Liver (tissue), 9 donors: Measurements from ENCODE around the gene ARHGAP10. TPM values are rescaled to one million over a fixed set of nuclear protein-coding genes. Genes with fewer than 3 reads are reported as not detected.

Source experiments
- DNase-seq: peaks from one replicate; pipeline ENCODE4 v3.0.0-alpha.2; 2017; ENCODE audit warnings: low spot score
- H3K27ac ChIP-seq, 2 donors: one replicate each; pipeline ENCODE4 v1.7.0; 2013; ENCODE audit warnings: inconsistent platforms in 2 of 2, low read length in 2 of 2, control low read depth in 1 of 2, low read depth in 1 of 2, mild to moderate bottlenecking in 1 of 2
- H3K27me3 ChIP-seq, 4 donors: one replicate each; pipeline versions ENCODE4 v1.6.1 to v1.7.0; 2013; ENCODE audit warnings: low read length in 3 of 4, inconsistent platforms in 1 of 4, mild to moderate bottlenecking in 1 of 4, moderate library complexity in 1 of 4; ENCODE audit not compliant: control insufficient read depth in 4 of 4, insufficient read depth in 4 of 4
- H3K36me3 ChIP-seq, 4 donors: one replicate each; pipeline versions ENCODE4 v1.6.1 to v1.7.0; 2013; ENCODE audit warnings: low read length in 3 of 4, mild to moderate bottlenecking in 3 of 4, low read depth in 1 of 4, moderate library complexity in 1 of 4; ENCODE audit not compliant: control insufficient read depth in 4 of 4, insufficient read depth in 3 of 4
- H3K4me1 ChIP-seq, 4 donors: one replicate each; pipeline versions ENCODE4 v1.6.1 to v1.7.0; 2013; ENCODE audit warnings: low read length in 3 of 4, mild to moderate bottlenecking in 3 of 4, moderate library complexity in 1 of 4; ENCODE audit not compliant: control insufficient read depth in 4 of 4, insufficient read depth in 4 of 4
- H3K4me3 ChIP-seq, 3 donors: one replicate each; pipeline versions ENCODE4 v1.6.1 to v1.7.0; 2013; ENCODE audit warnings: low read length in 3 of 3, control low read depth in 1 of 3, low read depth in 1 of 3, mild to moderate bottlenecking in 1 of 3
- H3K9ac ChIP-seq, 2 donors: one replicate each; pipeline ENCODE4 v1.7.0; 2013; ENCODE audit warnings: low read length in 2 of 2, mild to moderate bottlenecking in 2 of 2, moderate library complexity in 2 of 2, control low read depth in 1 of 2, low read depth in 1 of 2
- H3K9me3 ChIP-seq, 4 donors: one replicate each; pipeline versions ENCODE4 v1.6.1 to v1.7.0; 2013; ENCODE audit warnings: low read length in 3 of 4; ENCODE audit not compliant: control insufficient read depth in 4 of 4
- ATF3 ChIP-seq: IDR thresholded peaks from 2 replicates; pipeline ENCODE4 v1.6.1; 2016; ENCODE audit warnings: antibody characterized with exemption
- EGR1 ChIP-seq, 2 donors: IDR thresholded peaks; 2 replicates each; pipeline ENCODE4 v1.6.1; 2016 to 2018; ENCODE audit warnings: antibody characterized with exemption in 2 of 2, low read depth in 2 of 2
- FOXA1 ChIP-seq: IDR thresholded peaks from 2 replicates; pipeline ENCODE4 v1.6.1; 2016; ENCODE audit warnings: antibody characterized with exemption
- FOXA2 ChIP-seq: IDR thresholded peaks from 2 replicates; pipeline ENCODE4 v1.6.1; 2016; ENCODE audit warnings: antibody characterized with exemption
- GABPA ChIP-seq, 2 donors: IDR thresholded peaks in 1 of 2; conservative IDR thresholded peaks in 1 of 2; 2 replicates each; pipeline ENCODE4 v1.6.1; 2016; ENCODE audit warnings: antibody characterized with exemption in 2 of 2, mild to moderate bottlenecking in 1 of 2, moderate library complexity in 1 of 2
- JUND ChIP-seq, 2 donors: IDR thresholded peaks; 2 replicates each; pipeline ENCODE4 v1.6.1; 2016; ENCODE audit warnings: antibody characterized with exemption in 2 of 2
- MAX ChIP-seq: IDR thresholded peaks from 2 replicates; pipeline ENCODE4 v1.6.1; 2016; ENCODE audit warnings: antibody characterized with exemption
- NR2F2 ChIP-seq: IDR thresholded peaks from 2 replicates; pipeline ENCODE4 v1.6.1; 2016; ENCODE audit warnings: antibody characterized with exemption
- RAD21 ChIP-seq, 2 donors: IDR thresholded peaks; 2 replicates each; pipeline ENCODE4 v1.6.1; 2016; ENCODE audit warnings: antibody characterized with exemption in 2 of 2, mild to moderate bottlenecking in 2 of 2
- RXRA ChIP-seq, 2 donors: IDR thresholded peaks; 2 replicates each; pipeline ENCODE4 v1.6.1; 2017 to 2018; ENCODE audit warnings: antibody characterized with exemption in 2 of 2, mild to moderate bottlenecking in 1 of 2
- YY1 ChIP-seq: IDR thresholded peaks from 2 replicates; pipeline ENCODE4 v1.6.1; 2016; ENCODE audit warnings: antibody characterized with exemption, mild to moderate bottlenecking
- ZBTB33 ChIP-seq: IDR thresholded peaks from 2 replicates; pipeline ENCODE4 v1.6.1; 2016; ENCODE audit warnings: antibody characterized with exemption
- WGBS: extraction: QIAGEN DNeasy Blood & Tissue Kit; methylation state at CpG from one replicate; pipeline ENCODE4 v1.1.7; 2013; 5-methylcytosine and 5-hydroxymethylcytosine counted together
- polyA plus RNA-seq, 2 donors: library from polyadenylated mRNA; stranded (reverse) in 1 of 2; unstranded in 1 of 2; fragments of 200-250 nt in 1 of 2; fragments of >200 nt in 1 of 2; fragmentation: Nextera tagmentation in 1 of 2; extraction: Ambion mirVana in 1 of 2; gene quantifications; one replicate each; pipeline versions ENCODE4 v1.2.1 to v1.2.3, GENCODE V29; 2013 to 2015
- total RNA-seq, 2 donors: library from RNA; depleted of rRNA; stranded (reverse); fragments of >200 nt; gene quantifications; one replicate each; pipeline ENCODE4 v1.2.3, GENCODE V29; 2014
- donor health status: healthy.
- donor health status: healthy.
- donor health status: healthy.
- donor health status: healthy.
- donor health status: healthy.

Gene ARHGAP10
- total and polyA plus RNA-seq, 4 donors, result 1.5 to 13.0 (median 4.3) TPM

- TF ChIP-seq GABPA (IDR thresholded peaks at IDR 0.05 in 1 of 2, conservative IDR thresholded peaks at IDR 0.05 in 1 of 2), result no peak
- H3K27ac ChIP-seq, result no peak overlapping the region
- DNase-seq, result no peak
- no peaks in the 10 kb centered on the region for H3K9me3 ChIP-seq
- H3K36me3 ChIP-seq, result no peaks in the 10 kb centered on the region
- no peaks in the 10 kb centered on the region for H3K4me1 ChIP-seq
- no peaks in the 10 kb centered on the region for H3K27me3 ChIP-seq
- H3K9ac ChIP-seq, result no peak overlapping the region
- WGBS, result 85% methylated on average over 7 of the region's 7 CpGs
- no peak overlapping the region for H3K4me3 ChIP-seq
Measured at GRCh38 chr4:147844781-147845180, 112.9 kb downstream of the ARHGAP10 start.

- DNase-seq, result no peak
- Histone ChIP-seq H3K27ac (no peak overlapping the region), H3K36me3 (no peaks in the 10 kb centered on the region), H3K9me3 (no peaks in the 10 kb centered on the region), H3K4me3 (no peak overlapping the region), H3K27me3 (no peaks in the 10 kb centered on the region), H3K4me1 (no peaks in the 10 kb centered on the region), H3K9ac (no peak overlapping the region)
- WGBS, result 74% methylated on average over 6 of the region's 6 CpGs
- TF ChIP-seq FOXA1 (no peak), ATF3 (no peak), RXRA (IDR thresholded peaks at IDR 0.05) (no peak)
Measured at GRCh38 chr4:147846318-147847155, 114.6 kb downstream of the ARHGAP10 start.

- H3K27ac ChIP-seq, result no peak overlapping the region
- H3K9me3 ChIP-seq, result no peaks in the 10 kb centered on the region
- no peak overlapping the region for H3K4me3 ChIP-seq
- no peaks in the 10 kb centered on the region for H3K4me1 ChIP-seq
- no peaks in the 10 kb centered on the region for H3K36me3 ChIP-seq
- 72% methylated on average over 8 of the region's 8 CpGs for WGBS
- TF ChIP-seq EGR1 (IDR thresholded peaks at IDR 0.05; ENCODE audit: low read depth in 2 of 2), result no peak
- TF ChIP-seq ZBTB33, result no peak
- no peak for TF ChIP-seq JUND (IDR thresholded peaks at IDR 0.05)
- TF ChIP-seq FOXA2, result no peak
- TF ChIP-seq RXRA (IDR thresholded peaks at IDR 0.05), result no peak
- TF ChIP-seq NR2F2, result no peak
- TF ChIP-seq RAD21 (IDR thresholded peaks at IDR 0.05), result no peak
- no peak for TF ChIP-seq YY1
- no peak for TF ChIP-seq MAX
- DNase-seq, result no peak
- no peak overlapping the region for H3K9ac ChIP-seq
- no peaks in the 10 kb centered on the region for H3K27me3 ChIP-seq
Measured at GRCh38 chr4:147847751-147848590, 116.1 kb downstream of the ARHGAP10 start.
